GM12873 (cell line): Measurements from ENCODE around the gene NPPB.

ENCODE experiments used
- CTCF ChIP-seq: IDR thresholded peaks from 2 replicates; pipeline ENCODE4 v1.5.1; 2012; ENCODE audit warnings: low read depth, mild to moderate bottlenecking, moderate library complexity, low read length, control low read depth; ENCODE audit not compliant: insufficient read depth; ENCODE audit errors: missing control alignments

NPPB gene

DNA sequence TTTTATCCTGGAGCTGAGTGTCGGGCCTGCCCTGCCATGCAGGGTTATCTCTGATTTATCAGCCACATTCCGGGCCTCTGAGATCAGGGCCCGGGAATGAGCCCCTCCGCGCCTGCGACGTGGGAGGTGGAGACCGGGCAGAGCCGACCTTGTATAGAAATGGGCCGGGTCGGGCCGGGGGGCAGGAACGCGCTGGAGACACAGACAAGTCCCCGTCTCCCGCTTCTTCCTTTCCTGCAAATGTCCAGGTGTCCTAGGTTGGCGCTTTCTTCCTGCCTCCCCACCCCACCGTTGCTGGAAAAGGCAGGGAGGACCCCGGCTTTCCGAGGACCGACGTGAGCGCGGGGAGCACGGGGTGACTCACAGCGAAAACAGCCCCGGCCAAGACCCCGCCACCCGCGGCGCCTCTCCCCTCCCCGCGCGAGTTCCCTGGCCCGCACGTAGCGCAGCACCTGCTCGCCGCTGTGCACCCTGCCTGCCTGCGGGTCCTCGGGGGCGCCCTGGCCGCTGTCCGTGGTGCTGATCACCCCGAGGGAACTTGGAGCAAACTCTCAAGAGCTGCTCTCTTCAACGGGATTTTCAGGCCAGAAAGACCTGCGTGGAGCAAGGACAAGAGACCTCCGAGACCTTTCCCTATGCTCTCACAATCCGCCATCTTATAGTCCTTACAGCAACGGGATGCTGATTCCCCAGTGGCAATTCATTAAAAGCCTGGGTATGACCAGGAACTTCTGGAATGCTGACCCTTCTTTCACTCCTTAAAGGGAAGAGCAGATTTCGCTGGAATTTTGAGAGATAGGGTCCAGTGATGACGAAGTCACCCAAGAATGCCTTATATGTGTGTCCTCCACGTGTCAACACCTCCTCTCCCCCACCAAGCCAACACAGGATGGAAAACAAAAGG, 475 bp upstream of the NPPB start:
- TF ChIP-seq CTCF = peak; percentile 52

DNA sequence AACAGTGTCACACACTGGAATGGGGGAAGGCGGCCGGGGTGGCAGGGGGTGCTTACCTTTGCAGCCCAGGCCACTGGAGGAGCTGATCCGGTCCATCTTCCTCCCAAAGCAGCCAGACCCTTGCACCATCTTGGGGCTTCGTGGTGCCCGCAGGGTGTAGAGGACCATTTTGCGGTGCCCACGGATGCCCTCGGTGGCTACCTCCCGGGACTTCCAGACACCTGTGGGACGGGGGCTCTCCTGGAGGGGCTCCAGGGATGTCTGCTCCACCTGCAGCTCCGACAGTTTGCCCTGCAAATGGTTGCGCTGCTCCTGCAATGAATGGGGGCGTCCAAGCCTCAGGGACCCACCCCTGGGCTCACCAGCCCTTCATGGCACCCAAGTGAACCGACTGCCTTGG, 587 bp downstream of the NPPB start:
- TF ChIP-seq CTCF = no peak

DNA sequence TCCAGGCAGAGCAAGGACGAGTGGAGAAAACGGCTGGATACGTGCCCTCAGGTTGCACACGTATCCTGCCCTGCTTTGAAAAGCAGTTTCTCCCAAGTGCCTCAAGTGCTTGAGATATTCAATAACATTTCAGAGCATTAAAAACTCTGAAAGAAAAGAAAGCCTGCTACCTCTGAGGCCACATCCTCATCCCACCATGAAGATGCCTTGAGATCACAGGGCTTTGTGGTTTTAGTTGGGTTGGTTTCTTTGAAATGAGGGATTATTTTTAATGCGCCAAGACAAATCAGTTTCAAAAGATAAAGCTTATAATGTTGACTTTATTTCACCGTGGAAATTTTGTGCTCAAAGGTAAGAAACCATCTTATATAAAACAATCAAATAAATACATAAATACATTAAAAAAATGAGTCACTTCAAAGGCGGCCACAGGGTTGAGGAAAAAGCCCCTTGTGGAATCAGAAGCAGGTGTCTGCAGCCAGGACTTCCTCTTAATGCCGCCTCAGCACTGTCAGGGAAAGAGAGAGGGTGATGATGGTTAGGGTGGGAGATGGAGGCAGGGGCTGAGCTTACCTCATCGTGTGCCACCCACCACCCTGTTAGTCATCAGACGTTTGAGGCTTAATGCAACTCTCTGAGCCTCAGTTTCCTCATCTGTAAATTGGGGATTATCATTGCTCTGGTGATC, 1.4 kb downstream of the NPPB start:
- no peak for TF ChIP-seq CTCF

DNA sequence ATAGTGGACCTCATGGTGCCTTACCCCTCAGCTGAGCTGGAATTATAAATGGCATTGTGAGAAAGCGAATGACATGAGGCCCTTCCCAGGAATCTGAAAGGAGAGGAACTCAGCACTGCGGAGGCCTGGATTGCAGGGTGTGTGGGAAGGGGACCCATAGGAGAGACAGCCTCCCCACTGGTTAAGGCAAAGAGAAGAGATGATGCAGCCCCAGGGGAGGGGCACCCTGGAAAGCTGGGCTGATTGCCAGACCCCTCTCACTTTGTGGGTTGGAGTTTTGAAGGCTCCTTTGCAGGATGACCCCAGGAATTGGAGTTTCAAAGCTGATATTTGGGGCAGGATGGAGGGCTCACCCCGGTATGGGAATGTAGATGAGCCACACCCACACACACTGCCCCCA, 2.0 kb downstream of the NPPB start:
- TF ChIP-seq CTCF = no peak

DNA sequence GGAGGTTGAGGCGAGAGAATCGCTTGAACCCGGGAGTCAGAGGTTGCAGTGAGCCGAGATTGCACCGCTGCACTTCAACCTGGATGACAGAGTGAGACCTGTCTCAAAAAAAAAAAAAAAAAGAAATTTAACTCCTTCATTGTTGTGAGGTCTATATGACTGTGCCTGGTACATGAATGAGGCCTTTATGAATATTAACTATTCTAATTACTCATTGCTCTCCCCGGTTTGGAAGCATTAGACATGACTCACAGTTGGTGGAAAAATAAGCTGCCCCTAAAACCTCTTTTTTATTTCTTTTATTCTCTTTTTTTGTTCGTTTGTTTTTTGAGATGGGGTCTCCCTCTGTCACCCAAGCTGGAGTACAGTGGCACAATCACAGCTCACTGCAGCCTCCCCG, 3.3 kb downstream of the NPPB start:
- TF ChIP-seq CTCF = no peak

- no peak for TF ChIP-seq CTCF
These were observed 4.2 kb downstream of the NPPB start for GRCh38 chr1:11854519-11854918.

GRCh38 chr1:11851180-11851579, 7.6 kb downstream of the NPPB start:
- no peak for TF ChIP-seq CTCF
